SIG-M5 treated with dmso at 0.1 percent for 504 hours (cell line): ENCODE data around the gene REEP3.

ENCODE experiments used
- DNase-seq: peaks from one replicate; lab custom pipeline; 2025; ENCODE audit not compliant: unreplicated experiment; lab: John Stamatoyannopoulos, UW

REEP3 gene

GRCh38 chr10:63584725-63585035 lies 63.5 kb downstream of the REEP3 start:
- no peak for DNase-seq

- DNase-seq: no peak
Measured at GRCh38 chr10:63585041-63585440, 63.8 kb downstream of the REEP3 start.

- no peak for DNase-seq
Measured at GRCh38 chr10:63586043-63586442, 64.8 kb downstream of the REEP3 start.

- DNase-seq: no peak
Measured at GRCh38 chr10:63587191-63587590, 66.0 kb downstream of the REEP3 start.

GRCh38 chr10:63588436-63589167 lies 67.4 kb downstream of the REEP3 start:
- DNase-seq: no peak

- DNase-seq: no peak
Measured at GRCh38 chr10:63591600-63592379, 70.6 kb downstream of the REEP3 start.

- no peak for DNase-seq
Measured at GRCh38 chr10:63593576-63593975, 72.4 kb downstream of the REEP3 start.

- DNase-seq: no peak
Measured at GRCh38 chr10:63595072-63595471, 73.9 kb downstream of the REEP3 start.

GRCh38 chr10:63596924-63597323 lies 75.7 kb downstream of the REEP3 start:
- DNase-seq: no peak

GRCh38 chr10:63600540-63600939 lies 79.3 kb downstream of the REEP3 start:
- no peak for DNase-seq

- no peak for DNase-seq
Measured at GRCh38 chr10:63603709-63604445, 82.7 kb downstream of the REEP3 start.

GRCh38 chr10:63605197-63605967 lies 84.2 kb downstream of the REEP3 start:
- DNase-seq: no peak

GRCh38 chr10:63608511-63608910 lies 87.3 kb downstream of the REEP3 start:
- DNase-seq: no peak

GRCh38 chr10:63611078-63611477 lies 89.9 kb downstream of the REEP3 start:
- no peak for DNase-seq

GRCh38 chr10:63614371-63614891 lies 93.2 kb downstream of the REEP3 start:
- DNase-seq: no peak

- DNase-seq: no peak
Measured at GRCh38 chr10:63618552-63618951, 97.4 kb downstream of the REEP3 start.

- DNase-seq: no peak
Measured at GRCh38 chr10:63619426-63619825, 98.2 kb downstream of the REEP3 start.

GRCh38 chr10:63622097-63622496 lies 100.9 kb downstream of the REEP3 start:
- no peak for DNase-seq

- no peak for DNase-seq
Measured at GRCh38 chr10:63624701-63625100, 103.5 kb downstream of the REEP3 start.

GRCh38 chr10:63627396-63627795 lies 106.2 kb downstream of the REEP3 start:
- no peak for DNase-seq

- peak; percentile 20 for DNase-seq
Measured at GRCh38 chr10:63627881-63628296, 106.7 kb downstream of the REEP3 start.
